HepG2 (cell line): ENCODE data around the gene PDZD2.

ENCODE experiments used
- RAD21 ChIP-seq: fragments of 450-650 bp; formaldehyde crosslinking; IDR thresholded peaks from 2 replicates; pipeline ENCODE4 v1.5.0; 2020; ENCODE audit warnings: mild to moderate bottlenecking
- SIN3A ChIP-seq: IDR thresholded peaks from 2 replicates; pipeline ENCODE4 v1.6.1; 2011; ENCODE audit warnings: low read depth, mild to moderate bottlenecking, control low read depth, low read length, borderline replicate concordance
- SMC3 ChIP-seq: IDR thresholded peaks from 2 replicates; pipeline ENCODE4 v1.6.1; 2011; ENCODE audit warnings: low read length, improper control_type of control experiment
- SP5 ChIP-seq: IDR thresholded peaks from 2 replicates; pipeline ENCODE4 v1.6.1; 2016; ENCODE audit warnings: low read depth, borderline replicate concordance
- TAF1 ChIP-seq: sonication (generic); formaldehyde crosslinking; IDR thresholded peaks from 2 replicates; pipeline ENCODE4 v1.4.0; 2020; ENCODE audit warnings: missing genetic modification reagents
- ZNF572 ChIP-seq: sonication (generic); formaldehyde crosslinking; IDR thresholded peaks from 2 replicates; pipeline ENCODE4 v1.5.1; 2020; ENCODE audit warnings: mild to moderate bottlenecking, missing genetic modification reagents
- ZNF850 ChIP-seq: sonication (generic); formaldehyde crosslinking; conservative IDR thresholded peaks from 2 replicates; pipeline ENCODE4 v1.9.0; 2021; ENCODE audit warnings: mild to moderate bottlenecking, missing genetic modification reagents

DNA sequence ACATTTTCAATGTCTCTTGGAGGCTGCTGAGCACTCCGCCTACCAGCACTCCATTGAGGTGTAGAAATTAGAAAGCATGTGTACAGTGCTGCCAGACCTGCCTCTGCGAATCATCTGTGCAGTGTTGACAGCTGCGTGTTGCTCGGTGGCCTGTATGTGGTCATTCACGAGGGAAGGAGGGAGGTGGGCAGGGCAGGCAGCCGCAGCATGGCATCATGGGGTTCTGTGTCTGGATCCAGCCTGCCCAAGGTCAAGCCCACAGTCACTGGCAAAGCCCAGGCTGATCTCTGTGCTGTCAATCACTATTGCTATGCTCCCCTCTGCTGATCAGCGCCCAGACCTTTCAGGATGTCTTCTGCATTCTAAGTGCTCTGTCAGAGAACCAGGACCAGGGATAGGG, 8.0 kb upstream of the PDZD2 start:
- TF ChIP-seq TAF1 (CRISPR knock-in tag) (no peak), ZNF572 (no peak), SP5 (no peak), RAD21 (CRISPR knock-in tag) (no peak), SMC3 (no peak), SIN3A (no peak), ZNF850 (CRISPR knock-in tag) (no peak)
